A673 (cell line): ENCODE measurements around the gene SERPINH1. TPM values are rescaled to one million over a fixed set of nuclear protein-coding genes. Genes with fewer than 3 reads are reported as not detected.

Source experiments
- BruUV-seq: library from RNA; stranded (reverse); fragments of 400-500 nt; replicated peaks from 2 replicates; lab custom pipeline; 2021; lab: Mats Ljungman, UMichigan
- CTCF ChIA-PET: fragments of 300-600 bp; sonication (Branson Sonifier 250); formaldehyde crosslinking; loops from one replicate; lab custom pipeline; 2022; ENCODE audit warnings: antibody characterized with exemption; lab: Charles Lee
- POLR2A ChIA-PET: fragments of 300-600 bp; sonication (Branson Sonifier 250); formaldehyde crosslinking; loops from one replicate; lab custom pipeline; 2022; ENCODE audit warnings: antibody characterized with exemption; ENCODE audit not compliant: low non-redundant PET; lab: Charles Lee
- DNase-seq: peaks from one replicate; pipeline ENCODE4 v3.0.0-alpha.2; 2015; ENCODE audit warnings: low spot score
- H3K27ac ChIP-seq: fragments of 200-600 bp; sonication (generic); 2 replicates; pipeline ENCODE4 v1.5.1; 2016; ENCODE audit warnings: mixed run types, low read depth, mild to moderate bottlenecking, mixed read lengths, antibody characterized with exemption, low read length; ENCODE audit not compliant: poor library complexity, severe bottlenecking
- H3K27me3 ChIP-seq: fragments of 200-600 bp; sonication (generic); replicated peaks from 2 replicates; pipeline ENCODE4 v1.6.1; 2017; ENCODE audit warnings: mixed run types, low read depth, mild to moderate bottlenecking, mixed read lengths, antibody characterized with exemption, low read length; ENCODE audit not compliant: insufficient read depth, poor library complexity
- H3K36me3 ChIP-seq: fragments of 200-600 bp; sonication (generic); 2 replicates; pipeline ENCODE4 v1.6.1; 2016; ENCODE audit warnings: mixed run types, mild to moderate bottlenecking, mixed read lengths, antibody characterized with exemption, low read length; ENCODE audit not compliant: insufficient read depth, poor library complexity, severe bottlenecking
- H3K4me1 ChIP-seq: fragments of 200-600 bp; sonication (generic); 2 replicates; pipeline ENCODE4 v1.6.1; 2017; ENCODE audit warnings: mixed run types, mild to moderate bottlenecking, mixed read lengths, antibody characterized with exemption, low read length; ENCODE audit not compliant: insufficient read depth, poor library complexity, severe bottlenecking
- H3K4me3 ChIP-seq: fragments of 200-600 bp; sonication (generic); 2 replicates; pipeline ENCODE4 v1.5.1; 2016; ENCODE audit warnings: low read depth, mixed run types, mild to moderate bottlenecking, mixed read lengths, low read length; ENCODE audit not compliant: poor library complexity, severe bottlenecking
- H3K9me3 ChIP-seq: fragments of 200-600 bp; sonication (generic); 2 replicates; pipeline ENCODE4 v1.6.1; 2016; ENCODE audit warnings: mixed run types, low read depth, mild to moderate bottlenecking, mixed read lengths, antibody characterized with exemption, low read length; ENCODE audit not compliant: poor library complexity, severe bottlenecking
- EZH2 ChIP-seq: fragments of 200-600 bp; sonication (generic); IDR thresholded peaks from 2 replicates; pipeline ENCODE4 v1.6.1; 2017; ENCODE audit warnings: borderline replicate concordance, low read depth, mild to moderate bottlenecking, mixed read lengths, antibody characterized with exemption, low read length; ENCODE audit not compliant: poor library complexity, severe bottlenecking
- intact Hi-C: fragments of 100-400 bp; cut with micrococcal nuclease; formaldehyde crosslinking; loops from one replicate; pipeline ENCODE4 v1.10.0; 2022; ENCODE audit not compliant: unreplicated experiment
- total RNA-seq: library from RNA; stranded (reverse); gene quantifications from 2 replicates; pipeline ENCODE4 v1.2.3, GENCODE V29; 2021
- TF ChIP-seq, protein P1 (sequence below): fragments of 300-800, 200-600 bp; sonication (generic); conservative IDR thresholded peaks from 2 replicates; pipeline ENCODE4 v1.5.1; 2017; ENCODE audit warnings: low read depth, mild to moderate bottlenecking, antibody characterized with exemption, low read length, moderate library complexity, mixed read lengths

Gene SERPINH1
- total RNA-seq, 1 experiment from 2014 or later: 268 TPM

DNA sequence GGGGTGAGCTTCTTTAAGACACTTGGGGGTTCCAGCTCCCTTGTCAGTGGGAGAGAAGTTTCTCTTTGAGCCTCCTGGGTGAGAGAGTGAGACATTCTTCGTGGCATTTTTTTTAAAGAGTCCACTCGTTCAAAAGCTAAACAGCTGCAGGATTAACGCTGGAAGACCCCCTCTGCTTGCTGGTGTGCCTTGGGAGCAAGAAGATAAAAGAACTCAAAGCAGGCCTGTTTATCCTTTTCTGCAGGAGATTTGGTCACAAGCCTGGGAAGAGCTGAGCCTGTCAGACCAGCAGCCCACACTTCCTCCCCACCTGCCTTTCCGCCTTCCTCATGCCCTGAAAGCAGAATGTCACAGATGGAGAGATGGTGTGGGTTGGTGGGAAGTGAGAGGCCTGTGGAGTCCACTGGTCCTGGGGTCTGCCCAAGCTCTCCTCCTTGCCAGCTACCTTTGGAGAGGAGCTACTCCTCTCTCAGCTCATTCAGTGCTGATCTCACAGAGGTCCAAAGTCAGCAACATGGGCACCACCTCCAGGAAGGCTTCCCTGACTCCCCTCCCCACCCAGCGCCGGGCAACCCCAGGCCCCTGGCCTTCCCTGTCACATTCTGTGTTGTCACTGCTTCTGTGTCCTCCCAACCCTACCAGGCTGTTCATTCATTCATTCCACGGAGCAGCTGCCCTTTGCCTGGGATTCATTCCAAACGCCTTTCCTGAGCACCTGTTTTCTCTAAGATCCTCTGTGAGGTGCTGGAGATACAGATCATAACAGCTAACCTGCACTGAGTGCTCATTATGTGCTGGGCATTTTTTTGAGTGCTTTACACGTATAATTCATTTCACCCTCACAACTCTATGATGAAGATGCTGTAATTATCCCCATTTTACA lies 43.0 kb upstream of the SERPINH1 start:
- Histone ChIP-seq H3K9me3 (no peaks in the 10 kb centered on the region), H3K4me3 (no peak overlapping the region), H3K27ac (no peak overlapping the region), H3K4me1 (no peaks in the 10 kb centered on the region), H3K36me3 (no peaks in the 10 kb centered on the region), H3K27me3 (peaks cover 5% of the 10 kb centered on the region)
- CTCF ChIA-PET: interaction anchor here (0.7 kb wide), 1 partner anchor 63 kb away, joined by 3 read pairs; no protein-coding TSS in a partner anchor
- no peak for DNase-seq
- TF ChIP-seq, protein P1, sequence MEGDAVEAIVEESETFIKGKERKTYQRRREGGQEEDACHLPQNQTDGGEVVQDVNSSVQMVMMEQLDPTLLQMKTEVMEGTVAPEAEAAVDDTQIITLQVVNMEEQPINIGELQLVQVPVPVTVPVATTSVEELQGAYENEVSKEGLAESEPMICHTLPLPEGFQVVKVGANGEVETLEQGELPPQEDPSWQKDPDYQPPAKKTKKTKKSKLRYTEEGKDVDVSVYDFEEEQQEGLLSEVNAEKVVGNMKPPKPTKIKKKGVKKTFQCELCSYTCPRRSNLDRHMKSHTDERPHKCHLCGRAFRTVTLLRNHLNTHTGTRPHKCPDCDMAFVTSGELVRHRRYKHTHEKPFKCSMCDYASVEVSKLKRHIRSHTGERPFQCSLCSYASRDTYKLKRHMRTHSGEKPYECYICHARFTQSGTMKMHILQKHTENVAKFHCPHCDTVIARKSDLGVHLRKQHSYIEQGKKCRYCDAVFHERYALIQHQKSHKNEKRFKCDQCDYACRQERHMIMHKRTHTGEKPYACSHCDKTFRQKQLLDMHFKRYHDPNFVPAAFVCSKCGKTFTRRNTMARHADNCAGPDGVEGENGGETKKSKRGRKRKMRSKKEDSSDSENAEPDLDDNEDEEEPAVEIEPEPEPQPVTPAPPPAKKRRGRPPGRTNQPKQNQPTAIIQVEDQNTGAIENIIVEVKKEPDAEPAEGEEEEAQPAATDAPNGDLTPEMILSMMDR: no peak
- no peak for TF ChIP-seq EZH2
- POLR2A ChIA-PET: no interaction called here
- BruUV-seq: no TSS peak
- intact Hi-C loops: no loop called here

DNA sequence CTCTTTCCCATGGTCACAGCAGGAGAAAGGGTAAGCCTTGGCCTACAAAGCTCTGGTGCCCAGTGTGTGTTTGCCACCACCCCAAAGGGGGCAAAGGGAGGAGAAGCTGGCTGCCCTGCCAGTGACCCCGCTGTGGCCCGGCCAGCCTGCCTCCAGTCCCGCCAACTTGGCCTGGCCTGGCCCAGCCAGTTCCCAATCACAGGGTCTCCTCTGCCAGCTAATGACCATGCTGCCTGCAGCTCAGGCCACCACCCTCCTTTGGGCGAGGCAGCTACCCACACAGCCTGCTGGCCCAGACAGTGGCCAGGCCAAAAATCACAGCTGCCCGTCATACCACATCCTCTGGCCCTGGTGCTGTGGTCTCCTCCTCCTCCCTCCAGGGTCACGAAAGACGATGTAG lies 41.4 kb upstream of the SERPINH1 start:
- CTCF ChIA-PET: interaction anchor here (0.6 kb wide), 1 partner anchor 26 kb away, joined by 3 read pairs; no protein-coding TSS in a partner anchor
- H3K36me3 ChIP-seq: no peaks in the 10 kb centered on the region
- peaks cover 15% of the 10 kb centered on the region for H3K27me3 ChIP-seq
- no TSS peak for BruUV-seq
- no peak for DNase-seq
- no peak overlapping the region for H3K27ac ChIP-seq
- peaks cover 8% of the 10 kb centered on the region for H3K4me1 ChIP-seq
- intact Hi-C loops: no loop called here
- no peak overlapping the region for H3K4me3 ChIP-seq
- H3K9me3 ChIP-seq: no peaks in the 10 kb centered on the region
- TF ChIP-seq EZH2: no peak
- TF ChIP-seq, protein P1: no peak
- POLR2A ChIA-PET: no interaction called here

GRCh38 chr11:75522286-75523044 lies 39.6 kb upstream of the SERPINH1 start:
- no TSS peak for BruUV-seq
- Histone ChIP-seq H3K27me3 (peaks cover 15% of the 10 kb centered on the region), H3K36me3 (no peaks in the 10 kb centered on the region), H3K4me1 (peaks cover 8% of the 10 kb centered on the region), H3K27ac (no peak overlapping the region), H3K4me3 (no peak overlapping the region), H3K9me3 (no peaks in the 10 kb centered on the region)
- CTCF ChIA-PET: interaction anchor here (0.8 to 1.1 kb wide), 2 partner anchors 48 to 78 kb away, joined by 3 read pairs; no protein-coding TSS in a partner anchor
- TF ChIP-seq, protein P1: no peak
- no peak for TF ChIP-seq EZH2
- intact Hi-C loops: no loop called here
- POLR2A ChIA-PET: no interaction called here
- no peak for DNase-seq
